ENCODE measurements around the gene CD74.

- TF ChIP-seq POLR2A (IDR thresholded peaks at IDR 0.05) (no peak), CTCF (IDR thresholded peaks at IDR 0.05) (no peak)
These were observed 15.6 kb upstream of the CD74 start for GRCh38 chr5:150428106-150428876.

Measured in esophagus squamous epithelium (tissue), 4 donors.